WTC11 (cell line): ENCODE measurements around the gene MKI67. TPM values are rescaled to one million over a fixed set of nuclear protein-coding genes. Genes with fewer than 3 reads are reported as not detected.

Source experiments
- ATAC-seq: fragments of 200-7000 bp; cut with Tn5 transposase; 2 replicates; pipeline ENCODE4 v1.10.0; 2021; ENCODE audit warnings: mild to moderate bottlenecking, moderate library complexity
- CTCF ChIA-PET: fragments of 300-600 bp; sonication (Branson Sonifier 250); formaldehyde crosslinking; loops from one replicate; lab custom pipeline; 2021; ENCODE audit warnings: antibody characterized with exemption; lab: Charles Lee
- POLR2A ChIA-PET: fragments of 350-600 bp; sonication (Branson Sonifier 250); formaldehyde crosslinking; loops from one replicate; lab custom pipeline; 2021; ENCODE audit warnings: antibody characterized with exemption; lab: Charles Lee
- DNase-seq: peaks from one replicate; pipeline ENCODE4 v3.0.0; 2021; ENCODE audit warnings: low spot score
- H3K27ac Mint-ChIP-seq: 2 replicates; pipeline ENCODE4 v1.8.0; 2021; ENCODE audit warnings: mixed read lengths
- H3K27me3 Mint-ChIP-seq: 2 replicates; pipeline ENCODE4 v1.8.0; 2021; ENCODE audit warnings: low read depth, mild to moderate bottlenecking, moderate library complexity, mixed read lengths
- H3K36me3 Mint-ChIP-seq: 2 replicates; pipeline ENCODE4 v1.8.0; 2021; ENCODE audit warnings: mixed read lengths
- H3K4me1 Mint-ChIP-seq: 2 replicates; pipeline ENCODE4 v1.8.0; 2022; ENCODE audit warnings: mixed read lengths
- H3K4me3 Mint-ChIP-seq: 2 replicates; pipeline ENCODE4 v1.8.0; 2021; ENCODE audit warnings: mild to moderate bottlenecking, moderate library complexity, mixed read lengths
- H3K9me3 Mint-ChIP-seq: 2 replicates; pipeline ENCODE4 v1.8.0; 2021; ENCODE audit warnings: mixed read lengths
- ARID4B ChIP-seq: sonication (generic); formaldehyde crosslinking; IDR thresholded peaks from 2 replicates; pipeline ENCODE4 v1.8.0; 2023; ENCODE audit warnings: missing genetic modification reagents, mild to moderate bottlenecking, borderline replicate concordance
- ATF2 ChIP-seq: sonication (generic); formaldehyde crosslinking; IDR thresholded peaks from 2 replicates; pipeline ENCODE4 v1.8.1; 2022; ENCODE audit warnings: low read depth, missing genetic modification reagents, borderline replicate concordance
- E2F4 ChIP-seq: sonication (generic); formaldehyde crosslinking; IDR thresholded peaks from 2 replicates; pipeline ENCODE4 v1.8.1; 2022; ENCODE audit warnings: low read depth, mild to moderate bottlenecking, moderate library complexity, missing genetic modification reagents, borderline replicate concordance
- ESRRA ChIP-seq: sonication (generic); formaldehyde crosslinking; IDR thresholded peaks from 2 replicates; pipeline ENCODE4 v1.8.1; 2022; ENCODE audit warnings: mild to moderate bottlenecking, missing genetic modification reagents, borderline replicate concordance
- ETV6 ChIP-seq: sonication (generic); formaldehyde crosslinking; IDR thresholded peaks from 2 replicates; pipeline ENCODE4 v1.8.1; 2022; ENCODE audit warnings: mild to moderate bottlenecking, missing genetic modification reagents
- FOXP1 ChIP-seq: sonication (generic); formaldehyde crosslinking; IDR thresholded peaks from 2 replicates; pipeline ENCODE4 v1.8.0; 2022; ENCODE audit warnings: missing genetic modification reagents, mild to moderate bottlenecking, moderate library complexity, borderline replicate concordance
- IRF2 ChIP-seq: sonication (generic); formaldehyde crosslinking; IDR thresholded peaks from 2 replicates; pipeline ENCODE4 v1.8.0; 2022; ENCODE audit warnings: low read depth, missing genetic modification reagents, borderline replicate concordance
- MXD4 ChIP-seq: fragments of 250-450 bp; sonication (Bioruptor Pico); IDR thresholded peaks from 2 replicates; pipeline ENCODE4 v1.8.0; 2021; ENCODE audit warnings: mild to moderate bottlenecking, moderate library complexity, borderline replicate concordance
- NFATC4 ChIP-seq: fragments of 250-450 bp; sonication (Bioruptor Pico); IDR thresholded peaks from 2 replicates; pipeline ENCODE4 v1.9.0; 2021; ENCODE audit warnings: mild to moderate bottlenecking
- NR2C2 ChIP-seq: sonication (generic); formaldehyde crosslinking; IDR thresholded peaks from 2 replicates; pipeline ENCODE4 v1.8.0; 2022; ENCODE audit warnings: mild to moderate bottlenecking, missing genetic modification reagents
- OVOL2 ChIP-seq: fragments of 250-450 bp; sonication (Bioruptor Pico); IDR thresholded peaks from 2 replicates; pipeline ENCODE4 v1.9.0; 2021; ENCODE audit warnings: mild to moderate bottlenecking, borderline replicate concordance
- PRDM15 ChIP-seq: sonication (generic); formaldehyde crosslinking; IDR thresholded peaks from 2 replicates; pipeline ENCODE4 v1.8.0; 2022; ENCODE audit warnings: missing genetic modification reagents
- SP1 ChIP-seq: sonication (generic); formaldehyde crosslinking; conservative IDR thresholded peaks from 2 replicates; pipeline ENCODE4 v1.8.1; 2022; ENCODE audit warnings: missing genetic modification reagents
- TEAD4 ChIP-seq: sonication (generic); formaldehyde crosslinking; IDR thresholded peaks from 2 replicates; pipeline ENCODE4 v1.8.0; 2022; ENCODE audit warnings: mild to moderate bottlenecking, missing genetic modification reagents
- ZNF232 ChIP-seq: sonication (generic); formaldehyde crosslinking; IDR thresholded peaks from 2 replicates; pipeline ENCODE4 v1.8.0; 2022; ENCODE audit warnings: mild to moderate bottlenecking, missing genetic modification reagents
- ZNF317 ChIP-seq: sonication (generic); formaldehyde crosslinking; IDR thresholded peaks from 2 replicates; pipeline ENCODE4 v1.8.1; 2023; ENCODE audit warnings: low read depth, mild to moderate bottlenecking, moderate library complexity, missing genetic modification reagents, borderline replicate concordance
- total RNA-seq: library from RNA; stranded (reverse); gene quantifications from 3 replicates; pipeline ENCODE4 v1.2.3, GENCODE V29; 2021

MKI67 gene
- total RNA-seq, 1 experiment from 2014 or later, result 118 TPM

- ATAC-seq (no peak), DNase-seq (no peak)
- no peak overlapping the region for H3K4me3 Mint-ChIP-seq
- POLR2A ChIA-PET, result no interaction called here
- no peak for TF ChIP-seq SP1 (CRISPR knock-in tag)
- TF ChIP-seq, all 79 proteins: peak for 0
- no peaks in the 10 kb centered on the region for H3K9me3 Mint-ChIP-seq
- no peak overlapping the region for H3K27ac Mint-ChIP-seq
- H3K4me1 Mint-ChIP-seq, result peaks cover 5% of the 10 kb centered on the region
- CTCF ChIA-PET, result no interaction called here
- no peaks in the 10 kb centered on the region for H3K27me3 Mint-ChIP-seq
- no peaks in the 10 kb centered on the region for H3K36me3 Mint-ChIP-seq
Observed at GRCh38 chr10:128073890-128074289, 52.3 kb downstream of the MKI67 start.

GRCh38 chr10:128072941-128073645 lies 53.1 kb downstream of the MKI67 start:
- Mint-ChIP-seq H3K27me3 (no peaks in the 10 kb centered on the region), H3K4me1 (peaks cover 5% of the 10 kb centered on the region)
- CTCF ChIA-PET, result interaction anchor here (1.5 to 4.6 kb wide), 2 partner anchors 26 to 38 kb away, joined by 3 to 125 read pairs; no protein-coding TSS in a partner anchor
- DNase-seq, result no peak
- no peak for TF ChIP-seq ARID4B (CRISPR knock-in tag)
- TF ChIP-seq MXD4 (CRISPR knock-in tag), result no peak
- no peak for TF ChIP-seq ZNF317 (CRISPR knock-in tag)
- TF ChIP-seq ETV6 (CRISPR knock-in tag), result no peak
- TF ChIP-seq, all 79 proteins: peak for 0
- no peak for ATAC-seq
- H3K9me3 Mint-ChIP-seq, result no peaks in the 10 kb centered on the region
- H3K27ac Mint-ChIP-seq, result no peak overlapping the region
- POLR2A ChIA-PET, result no interaction called here
- no peak overlapping the region for H3K4me3 Mint-ChIP-seq
- no peaks in the 10 kb centered on the region for H3K36me3 Mint-ChIP-seq

GRCh38 chr10:128072046-128072445 lies 54.2 kb downstream of the MKI67 start:
- H3K27me3 Mint-ChIP-seq, result no peaks in the 10 kb centered on the region
- no peaks in the 10 kb centered on the region; the same call in 1 of the 2 replicates for H3K36me3 Mint-ChIP-seq
- no peak overlapping the region for H3K4me3 Mint-ChIP-seq
- DNase-seq, result no peak
- ATAC-seq, result no peak
- peaks cover 4% of the 10 kb centered on the region for H3K9me3 Mint-ChIP-seq
- ChIA-PET POLR2A (no interaction called here), CTCF (interaction anchor here (0.7 to 4.6 kb wide), 5 partner anchors 20 to 60 kb away, joined by 3 to 125 read pairs (median 9); no protein-coding TSS in a partner anchor)
- H3K4me1 Mint-ChIP-seq, result peaks cover 5% of the 10 kb centered on the region
- no peak overlapping the region for H3K27ac Mint-ChIP-seq
- TF ChIP-seq ATF2 (CRISPR knock-in tag) (no peak), E2F4 (no peak), FOXP1 (CRISPR knock-in tag) (no peak), IRF2 (CRISPR knock-in tag) (no peak)

- Mint-ChIP-seq H3K36me3 (no peaks in the 10 kb centered on the region; the same call in 1 of the 2 replicates), H3K4me1 (peaks cover 5% of the 10 kb centered on the region), H3K4me3 (no peak overlapping the region), H3K27me3 (no peaks in the 10 kb centered on the region), H3K27ac (no peak overlapping the region; the same call in 1 of the 2 replicates), H3K9me3 (peaks cover 6% of the 10 kb centered on the region)
- ATAC-seq (no peak), DNase-seq (no peak)
- ChIA-PET CTCF (interaction anchor here (0.6 to 4.6 kb wide), 5 partner anchors 21 to 201 kb away, joined by 3 to 125 read pairs (median 9); no protein-coding TSS in a partner anchor), POLR2A (no interaction called here)
- TF ChIP-seq PRDM15 (CRISPR knock-in tag), result no peak
- TF ChIP-seq NFATC4 (CRISPR knock-in tag), result no peak
- TF ChIP-seq OVOL2, result no peak
- no peak for TF ChIP-seq ESRRA (CRISPR knock-in tag)
- TF ChIP-seq E2F4, result no peak
- no peak for TF ChIP-seq TEAD4
- no peak for TF ChIP-seq NR2C2 (CRISPR knock-in tag)
- no peak for TF ChIP-seq ZNF232 (CRISPR knock-in tag)
Observed at GRCh38 chr10:128071417-128071782, 54.8 kb downstream of the MKI67 start.
